ENCODE results near the gene SEMA3F. TPM values are rescaled to one million over a fixed set of nuclear protein-coding genes. Genes with fewer than 3 reads are reported as not detected.
A peak's percentile ranks its signal among the peaks of the same experiment; 100 is the strongest.

SEMA3F gene
- total RNA-seq, 1 donor from 2014 or later = 10.2 TPM

DNA sequence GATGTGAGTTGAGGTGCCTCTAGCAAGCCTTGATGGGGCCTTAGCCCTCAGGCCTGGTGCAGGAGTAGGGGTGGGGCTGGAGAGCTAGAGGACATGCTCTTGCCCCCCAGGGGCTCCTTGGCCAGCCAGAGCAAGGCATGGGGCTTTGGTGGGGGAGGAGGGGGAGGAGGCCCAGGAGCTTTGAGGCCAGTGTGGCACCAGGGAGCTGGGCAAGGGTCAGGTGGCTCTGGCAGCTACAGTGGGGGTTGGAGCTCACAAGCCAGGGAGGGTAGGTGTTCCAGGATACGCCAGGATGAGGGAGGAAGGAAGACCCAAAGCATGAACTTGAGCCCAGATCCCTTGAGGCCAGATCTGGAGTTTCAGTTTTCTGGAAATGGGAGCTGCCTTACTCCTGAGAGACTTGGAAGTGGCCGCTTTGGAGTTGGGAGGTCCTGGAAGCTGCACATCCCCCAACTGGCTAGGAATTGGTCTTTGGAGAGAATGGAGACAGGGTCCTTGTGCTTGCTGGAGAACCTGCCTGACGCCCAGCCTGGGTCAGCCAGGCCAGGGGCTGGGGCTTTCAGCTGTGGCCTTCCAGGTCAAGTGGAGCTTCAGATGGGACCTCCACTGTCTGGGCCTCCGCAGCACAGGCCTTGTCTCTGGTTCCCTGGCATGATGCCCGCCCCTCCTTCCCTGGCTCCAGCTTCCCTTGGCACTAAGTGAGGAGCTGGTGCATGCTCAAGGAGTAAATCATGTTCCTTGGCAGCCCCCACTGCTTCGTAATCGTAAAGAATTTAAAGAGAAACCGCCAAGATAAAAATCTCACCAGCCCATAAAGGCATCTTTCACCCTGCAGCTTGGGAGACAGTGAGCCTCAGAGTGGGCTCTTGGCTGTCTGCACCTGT, 8.7 kb downstream of the SEMA3F start:
- intact Hi-C loops (cut with micrococcal nuclease) = no loop called here
- peak overlapping the region; percentile 88 for H3K27ac ChIP-seq (replicated peaks)
- peak; percentile 41 for DNase-seq
- H3K27me3 ChIP-seq (ENCODE audit: low read depth) = no peaks in the 10 kb centered on the region
- TF ChIP-seq, protein P1, sequence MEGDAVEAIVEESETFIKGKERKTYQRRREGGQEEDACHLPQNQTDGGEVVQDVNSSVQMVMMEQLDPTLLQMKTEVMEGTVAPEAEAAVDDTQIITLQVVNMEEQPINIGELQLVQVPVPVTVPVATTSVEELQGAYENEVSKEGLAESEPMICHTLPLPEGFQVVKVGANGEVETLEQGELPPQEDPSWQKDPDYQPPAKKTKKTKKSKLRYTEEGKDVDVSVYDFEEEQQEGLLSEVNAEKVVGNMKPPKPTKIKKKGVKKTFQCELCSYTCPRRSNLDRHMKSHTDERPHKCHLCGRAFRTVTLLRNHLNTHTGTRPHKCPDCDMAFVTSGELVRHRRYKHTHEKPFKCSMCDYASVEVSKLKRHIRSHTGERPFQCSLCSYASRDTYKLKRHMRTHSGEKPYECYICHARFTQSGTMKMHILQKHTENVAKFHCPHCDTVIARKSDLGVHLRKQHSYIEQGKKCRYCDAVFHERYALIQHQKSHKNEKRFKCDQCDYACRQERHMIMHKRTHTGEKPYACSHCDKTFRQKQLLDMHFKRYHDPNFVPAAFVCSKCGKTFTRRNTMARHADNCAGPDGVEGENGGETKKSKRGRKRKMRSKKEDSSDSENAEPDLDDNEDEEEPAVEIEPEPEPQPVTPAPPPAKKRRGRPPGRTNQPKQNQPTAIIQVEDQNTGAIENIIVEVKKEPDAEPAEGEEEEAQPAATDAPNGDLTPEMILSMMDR (IDR thresholded peaks at IDR 0.05; ENCODE audit: borderline replicate concordance) = no peak
- peaks cover 100% of the 10 kb centered on the region for H3K4me1 ChIP-seq
- no peak overlapping the region for H3K4me3 ChIP-seq
- no peaks in the 10 kb centered on the region for H3K36me3 ChIP-seq
- no peaks in the 10 kb centered on the region for H3K9me3 ChIP-seq (replicated peaks)

DNA sequence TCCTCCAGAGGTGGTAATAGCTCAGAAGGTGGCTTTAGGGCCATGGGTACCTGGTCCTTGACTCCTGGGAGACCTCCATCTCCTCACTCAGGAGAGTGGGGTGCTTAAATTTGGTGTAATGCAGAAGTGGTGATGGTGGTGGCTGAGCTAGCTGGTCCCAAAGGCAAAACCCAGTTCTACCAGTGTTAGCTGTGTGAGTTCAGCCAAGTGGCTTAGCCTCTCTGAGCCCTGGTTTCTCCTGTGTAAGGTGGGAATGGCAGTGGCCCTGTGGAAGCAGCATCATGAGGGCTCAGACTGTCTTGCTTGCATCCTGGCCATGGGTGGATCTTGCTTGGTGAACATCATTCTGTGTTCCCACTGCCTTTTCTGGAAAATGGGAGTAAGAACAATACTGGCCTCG, 9.4 kb downstream of the SEMA3F start:
- no peaks in the 10 kb centered on the region for H3K9me3 ChIP-seq (replicated peaks)
- no peaks in the 10 kb centered on the region for H3K36me3 ChIP-seq
- TF ChIP-seq, protein P1 (IDR thresholded peaks at IDR 0.05; ENCODE audit: borderline replicate concordance) = no peak
- H3K4me1 ChIP-seq = peaks cover 100% of the 10 kb centered on the region
- no peak overlapping the region for H3K4me3 ChIP-seq
- DNase-seq = no peak
- H3K27ac ChIP-seq (replicated peaks) = peak overlapping the region; percentile 88
- intact Hi-C loops (cut with micrococcal nuclease) = no loop called here
- no peaks in the 10 kb centered on the region for H3K27me3 ChIP-seq (ENCODE audit: low read depth)

DNA sequence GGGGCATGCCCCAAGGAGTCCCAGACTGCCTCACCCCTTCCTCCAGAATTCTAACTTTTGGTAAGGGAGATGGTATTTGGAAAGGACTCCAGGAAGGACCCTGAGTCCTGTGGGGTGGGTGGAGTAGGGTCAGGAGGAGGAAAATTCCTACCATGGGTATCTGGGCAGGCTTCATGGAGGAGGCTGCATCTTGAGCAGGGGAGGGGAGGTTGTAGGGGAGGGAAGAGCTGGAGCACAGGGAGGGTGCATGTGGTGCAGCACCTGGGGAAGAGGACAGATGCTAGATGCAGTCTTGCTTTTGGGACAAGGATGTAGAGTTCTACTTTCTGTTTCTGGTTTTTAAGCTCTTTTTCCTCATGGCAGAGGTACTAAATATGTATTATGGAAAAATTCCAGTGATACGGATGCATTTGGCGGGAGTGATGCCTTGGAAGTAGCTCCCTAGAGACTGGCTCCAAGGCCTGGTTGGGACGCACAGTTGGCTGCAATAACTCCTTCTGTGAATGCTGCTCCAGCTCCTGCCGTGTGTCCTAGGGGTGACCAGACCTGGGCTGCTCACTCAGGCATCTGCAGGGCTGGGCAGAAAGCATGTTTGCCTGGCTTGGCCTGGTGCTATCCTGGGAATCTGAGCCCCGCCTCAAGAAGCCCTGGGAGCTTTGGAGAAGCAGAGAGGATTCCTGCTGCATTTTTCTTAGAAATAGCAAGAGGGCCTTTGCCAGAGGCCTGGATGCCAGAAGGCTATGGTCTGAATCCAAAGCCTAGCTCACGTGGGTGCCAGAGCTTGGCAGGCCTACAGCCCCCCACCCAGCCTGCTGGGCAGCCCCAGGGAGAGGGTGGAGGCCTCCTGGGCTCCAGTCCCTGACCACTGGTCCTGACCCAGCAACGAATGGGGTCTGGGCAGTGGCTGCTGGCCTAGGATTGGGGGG, 10.1 kb downstream of the SEMA3F start:
- DNase-seq = no peak
- Histone ChIP-seq H3K9me3 (replicated peaks) (no peaks in the 10 kb centered on the region), H3K36me3 (no peaks in the 10 kb centered on the region), H3K4me3 (peak overlapping the region; percentile 29), H3K4me1 (peaks cover 100% of the 10 kb centered on the region), H3K27ac (replicated peaks) (peak overlapping the region; percentile 88), H3K27me3 (ENCODE audit: low read depth) (no peaks in the 10 kb centered on the region)
- intact Hi-C loops (cut with micrococcal nuclease) = no loop called here
- TF ChIP-seq, protein P1 (IDR thresholded peaks at IDR 0.05; ENCODE audit: borderline replicate concordance) = no peak

DNA sequence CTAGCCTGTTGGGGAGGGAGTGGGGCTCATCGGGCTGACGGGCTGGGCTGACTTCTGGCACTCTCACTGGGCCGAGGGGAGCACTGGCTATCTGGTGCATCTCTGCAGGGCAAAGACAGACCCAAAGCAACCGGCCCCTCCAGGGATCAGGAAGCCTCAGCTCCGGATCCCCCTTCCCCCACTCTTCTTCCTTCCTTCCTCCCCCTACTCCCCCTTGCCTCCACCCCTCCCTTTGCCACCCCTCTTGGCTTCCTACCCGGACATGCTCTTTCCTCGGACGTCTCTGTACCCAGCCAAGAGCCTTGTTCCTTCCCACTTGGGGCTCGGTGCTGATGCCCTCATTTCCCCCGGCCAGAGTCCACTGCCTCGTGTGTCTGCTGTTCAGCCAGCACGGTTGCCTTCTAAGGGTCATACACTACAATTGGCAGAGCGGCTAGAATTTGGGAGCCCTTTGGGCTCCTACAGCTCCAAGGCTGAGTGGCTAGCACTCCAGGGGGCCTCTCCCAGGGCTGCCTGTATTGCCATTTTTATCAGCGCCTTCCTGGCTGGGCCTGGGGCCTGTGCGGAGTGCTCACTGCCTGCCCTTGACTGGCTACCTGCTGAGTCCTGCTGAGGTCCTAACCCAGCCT, 10.9 kb downstream of the SEMA3F start:
- Histone ChIP-seq H3K9me3 (replicated peaks) (no peaks in the 10 kb centered on the region), H3K27ac (replicated peaks) (peak overlapping the region; percentile 88), H3K36me3 (no peaks in the 10 kb centered on the region), H3K4me3 (peak overlapping the region; percentile 29), H3K27me3 (ENCODE audit: low read depth) (no peaks in the 10 kb centered on the region), H3K4me1 (peaks cover 100% of the 10 kb centered on the region)
- intact Hi-C loops (cut with micrococcal nuclease) = no loop called here
- no peak for DNase-seq
- TF ChIP-seq, protein P1 (IDR thresholded peaks at IDR 0.05; ENCODE audit: borderline replicate concordance) = no peak

DNA sequence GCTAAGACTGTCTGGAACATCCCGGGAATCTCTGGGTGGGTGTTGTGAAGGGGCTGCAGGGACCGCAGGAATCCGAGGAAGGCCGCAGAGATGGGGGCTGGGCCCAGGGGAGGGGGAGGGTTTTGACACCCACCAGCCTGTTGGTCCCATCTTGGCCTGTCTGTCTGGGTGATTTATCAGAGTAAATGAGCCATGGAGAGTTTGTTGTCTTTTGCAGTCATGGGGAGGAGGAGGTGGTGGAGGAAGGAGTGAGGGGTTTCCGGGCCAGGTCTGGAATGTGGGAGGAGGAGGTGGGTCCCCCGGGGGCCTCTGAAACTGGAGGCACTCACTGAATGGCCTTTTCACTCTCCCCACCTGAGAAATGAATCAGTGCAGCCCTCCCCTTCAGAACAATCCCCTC, 11.5 kb downstream of the SEMA3F start:
- Histone ChIP-seq H3K27ac (replicated peaks) (peak overlapping the region; percentile 88), H3K4me3 (peak overlapping the region; percentile 29), H3K27me3 (ENCODE audit: low read depth) (no peaks in the 10 kb centered on the region), H3K36me3 (no peaks in the 10 kb centered on the region), H3K4me1 (peaks cover 100% of the 10 kb centered on the region), H3K9me3 (replicated peaks) (no peaks in the 10 kb centered on the region)
- DNase-seq = no peak
- intact Hi-C loops (cut with micrococcal nuclease) = no loop called here
- TF ChIP-seq, protein P1 (IDR thresholded peaks at IDR 0.05; ENCODE audit: borderline replicate concordance) = no peak

Measured in left ventricle myocardium inferior (tissue), 1 donor.